ENCODE results near the gene KCNJ12.
"Not testable (repeated sequence)": the region's sequence is repeated elsewhere in the genome, so short reads cannot be mapped to it uniquely, and the experiment has no call there.

- TF ChIP-seq EZH2 (IDR thresholded peaks at IDR 0.05); POLR2AphosphoS5 (IDR thresholded peaks at IDR 0.05; ENCODE audit: borderline replicate concordance, low read depth, low read length): not testable (repeated sequence)
Measured at GRCh38 chr17:21422311-21423189, 46.4 kb downstream of the KCNJ12 start.
